ENCODE measurements around the gene SNX27.
"Not testable (repeated sequence)": the region's sequence is repeated elsewhere in the genome, so short reads cannot be mapped to it uniquely, and the experiment has no call there.

Gene SNX27

DNA sequence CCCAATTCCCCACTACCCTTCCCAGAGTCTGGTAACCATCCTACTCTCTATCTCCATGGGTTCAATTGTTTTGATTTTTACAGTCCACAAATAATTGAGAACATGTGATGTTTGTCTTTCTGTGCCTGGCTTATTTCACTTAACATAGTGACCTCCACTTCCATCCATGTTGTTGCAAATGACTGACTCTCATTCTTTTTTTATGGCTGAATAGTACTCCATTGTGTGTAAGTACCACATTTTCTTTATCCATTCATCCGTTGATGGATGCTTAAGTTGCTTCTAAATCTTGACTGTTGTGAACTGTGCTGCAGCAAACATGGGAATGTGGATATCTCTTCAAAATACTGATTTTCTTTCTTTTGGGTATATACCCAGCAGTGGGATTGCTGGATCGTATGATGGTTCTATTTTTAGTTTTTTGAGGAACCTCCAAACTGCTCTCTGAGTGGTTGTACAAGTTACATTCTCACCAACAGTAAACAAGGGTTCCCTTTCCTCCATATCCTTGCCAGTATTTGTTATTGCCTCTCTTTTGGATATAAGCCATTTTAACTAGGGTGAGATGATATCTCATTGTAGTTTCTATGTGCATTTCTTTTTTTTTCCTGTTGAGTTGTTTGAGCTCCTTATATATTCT is 58.3 kb downstream of the SNX27 start:
- H2AFZ ChIP-seq (ENCODE audit: low read depth, low read length); H3K4me3 ChIP-seq (ENCODE audit: low read length); H3K9me3 ChIP-seq (ENCODE audit: low read length); H3K4me1 ChIP-seq (ENCODE audit: insufficient read depth, low read length); H3K27me3 ChIP-seq (ENCODE audit: insufficient read depth, low read length): not testable (repeated sequence)
- H3K36me3 ChIP-seq (ENCODE audit: insufficient read depth, low read length) = peaks cover 41% of the 10 kb centered on the region

DNA sequence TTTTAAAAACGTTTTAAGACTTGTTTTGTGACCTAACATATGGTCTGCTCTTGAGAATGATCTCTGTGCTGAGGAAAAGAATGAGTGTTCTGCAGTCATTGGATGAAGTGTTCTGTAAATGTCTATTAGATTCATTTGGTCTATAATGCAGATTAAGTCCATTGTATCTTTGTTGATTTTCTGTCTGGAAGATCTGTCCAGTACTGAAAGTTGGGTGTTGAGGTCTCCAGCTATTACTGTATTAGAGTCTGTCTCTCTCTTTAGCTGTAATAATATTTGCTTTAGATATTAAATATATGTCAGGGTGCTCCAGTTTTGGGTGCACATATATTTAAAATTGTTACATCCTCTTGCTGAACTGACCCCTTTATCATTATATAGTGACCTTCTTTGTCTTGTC is 61.6 kb downstream of the SNX27 start:
- H3K36me3 ChIP-seq (ENCODE audit: insufficient read depth, low read length) = peaks cover 35% of the 10 kb centered on the region
- H2AFZ ChIP-seq (ENCODE audit: low read depth, low read length) = no peak overlapping the region
- peaks cover 7% of the 10 kb centered on the region for H3K9me3 ChIP-seq (ENCODE audit: low read length)
- no peak overlapping the region for H3K4me3 ChIP-seq (ENCODE audit: low read length)
- no peaks in the 10 kb centered on the region for H3K27me3 ChIP-seq (ENCODE audit: insufficient read depth, low read length)
- H3K4me1 ChIP-seq (ENCODE audit: insufficient read depth, low read length) = no peaks in the 10 kb centered on the region

DNA sequence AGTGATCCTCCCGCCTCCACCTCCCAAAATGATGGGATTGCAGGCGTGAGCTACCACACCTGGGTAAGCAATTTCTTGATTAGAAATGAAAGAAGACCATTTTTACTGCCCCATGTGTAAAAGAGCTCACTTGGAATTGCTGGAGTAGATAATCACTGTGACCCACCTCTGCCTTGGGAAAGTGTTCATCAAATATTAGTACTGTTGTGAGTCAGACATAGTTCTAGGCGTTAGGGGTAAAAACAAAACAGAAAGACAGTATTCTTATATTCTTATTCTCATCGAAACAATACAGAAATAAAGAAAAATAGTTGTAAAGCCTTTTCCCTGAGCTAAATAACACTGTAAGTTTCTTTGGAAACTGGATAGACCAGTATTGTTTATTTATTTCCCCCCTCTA is 68.5 kb downstream of the SNX27 start:
- Histone ChIP-seq H3K27me3 (ENCODE audit: insufficient read depth, low read length) (no peaks in the 10 kb centered on the region), H3K36me3 (ENCODE audit: insufficient read depth, low read length) (peaks cover 26% of the 10 kb centered on the region), H3K9me3 (ENCODE audit: low read length) (no peaks in the 10 kb centered on the region), H2AFZ (ENCODE audit: low read depth, low read length) (no peak overlapping the region), H3K4me3 (ENCODE audit: low read length) (no peak overlapping the region), H3K4me1 (ENCODE audit: insufficient read depth, low read length) (no peaks in the 10 kb centered on the region)

DNA sequence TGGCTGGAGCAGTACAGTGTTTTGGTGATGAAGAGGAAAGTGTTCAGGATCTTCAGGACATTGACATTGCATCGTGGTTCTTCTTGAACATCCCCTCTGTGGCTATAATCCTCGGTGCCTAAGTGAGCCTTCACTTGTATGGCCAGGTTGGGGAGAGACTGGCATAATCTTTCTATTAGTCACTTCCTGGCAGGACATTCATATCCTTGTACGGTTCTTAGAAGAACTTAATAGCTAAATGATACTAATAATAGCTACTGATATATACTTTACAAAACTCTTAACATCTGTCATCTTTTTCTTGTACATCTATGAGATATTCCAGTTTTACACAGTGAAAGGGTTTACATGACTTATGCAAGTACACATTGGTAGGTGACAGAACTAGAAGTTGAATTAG is 69.0 kb downstream of the SNX27 start:
- H3K4me1 ChIP-seq (ENCODE audit: insufficient read depth, low read length) = no peaks in the 10 kb centered on the region
- no peaks in the 10 kb centered on the region for H3K27me3 ChIP-seq (ENCODE audit: insufficient read depth, low read length)
- H3K36me3 ChIP-seq (ENCODE audit: insufficient read depth, low read length) = peaks cover 28% of the 10 kb centered on the region
- no peak overlapping the region for H3K4me3 ChIP-seq (ENCODE audit: low read length)
- H3K9me3 ChIP-seq (ENCODE audit: low read length) = no peaks in the 10 kb centered on the region
- no peak overlapping the region for H2AFZ ChIP-seq (ENCODE audit: low read depth, low read length)

DNA sequence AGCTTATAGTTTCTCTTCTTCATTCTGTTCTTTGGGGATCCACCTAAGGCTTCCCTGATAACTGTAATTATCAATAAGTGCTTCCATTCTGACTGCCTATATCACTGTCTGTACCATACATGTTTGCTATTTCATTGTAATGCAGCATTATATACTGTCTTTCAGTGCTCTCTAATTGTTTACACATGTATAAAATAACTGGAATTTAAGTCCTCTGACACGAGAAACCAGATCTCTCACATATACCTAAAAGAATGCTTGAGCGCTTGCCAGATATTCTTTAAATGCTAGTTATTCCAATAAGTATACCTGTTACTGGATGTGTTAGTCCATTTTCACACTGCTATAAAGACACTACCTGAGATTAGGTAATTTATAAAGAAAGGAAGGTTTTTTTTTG is 70.1 kb downstream of the SNX27 start:
- no peak overlapping the region for H3K4me3 ChIP-seq (ENCODE audit: low read length)

DNA sequence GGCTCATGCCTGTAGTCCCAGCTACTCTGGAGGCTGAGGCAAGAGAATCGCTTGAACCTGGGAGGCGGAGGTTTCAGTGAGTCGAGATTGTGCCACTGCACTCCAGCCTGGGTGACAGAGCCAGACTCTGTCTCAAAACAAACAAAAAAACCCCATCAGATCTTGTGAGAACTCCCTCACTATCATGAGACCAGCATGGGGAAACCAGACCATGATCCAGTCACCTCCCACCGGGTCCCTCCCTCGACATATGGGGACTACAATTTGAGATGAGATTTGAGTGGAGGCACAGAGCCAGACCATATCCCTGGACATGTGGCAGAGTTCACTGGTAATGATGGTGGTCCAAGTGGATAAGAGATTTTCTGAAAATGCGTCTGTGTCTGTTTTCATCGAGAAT is 71.1 kb downstream of the SNX27 start:
- not testable (repeated sequence) for H3K9me3 ChIP-seq (ENCODE audit: low read length); H2AFZ ChIP-seq (ENCODE audit: low read depth, low read length); H3K4me1 ChIP-seq (ENCODE audit: insufficient read depth, low read length); H3K4me3 ChIP-seq (ENCODE audit: low read length); H3K27me3 ChIP-seq (ENCODE audit: insufficient read depth, low read length)
- H3K36me3 ChIP-seq (ENCODE audit: insufficient read depth, low read length) = peaks cover 29% of the 10 kb centered on the region

More for the DNA sequence above, 70.1 kb downstream of the SNX27 start:
- Histone ChIP-seq H3K36me3 (ENCODE audit: insufficient read depth, low read length) (peaks cover 30% of the 10 kb centered on the region), H3K4me1 (ENCODE audit: insufficient read depth, low read length) (no peaks in the 10 kb centered on the region), H2AFZ (ENCODE audit: low read depth, low read length) (no peak overlapping the region), H3K27me3 (ENCODE audit: insufficient read depth, low read length) (no peaks in the 10 kb centered on the region), H3K9me3 (ENCODE audit: low read length) (no peaks in the 10 kb centered on the region)

DNA sequence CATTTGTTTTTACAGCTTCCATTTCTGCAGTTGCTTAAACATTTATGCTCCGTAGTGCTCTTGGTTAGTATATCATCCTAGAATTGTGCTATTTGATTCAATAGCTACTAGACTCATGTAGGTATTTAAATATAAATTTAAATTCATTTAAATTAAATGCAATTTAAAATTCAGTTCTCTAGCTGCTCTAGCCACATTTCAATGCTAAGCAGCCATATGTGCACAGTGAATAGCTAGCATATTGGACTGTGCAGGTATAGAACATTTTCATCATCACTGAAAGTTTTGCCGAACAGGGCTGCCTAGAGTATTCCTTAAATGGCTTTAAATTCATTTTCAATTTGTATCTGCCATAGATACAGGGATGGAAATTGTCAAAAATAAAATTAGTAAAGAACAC is 72.3 kb downstream of the SNX27 start:
- Histone ChIP-seq H3K36me3 (ENCODE audit: insufficient read depth, low read length) (peaks cover 26% of the 10 kb centered on the region), H2AFZ (ENCODE audit: low read depth, low read length) (no peak overlapping the region), H3K4me3 (ENCODE audit: low read length) (no peak overlapping the region), H3K9me3 (ENCODE audit: low read length) (no peaks in the 10 kb centered on the region), H3K4me1 (ENCODE audit: insufficient read depth, low read length) (no peaks in the 10 kb centered on the region), H3K27me3 (ENCODE audit: insufficient read depth, low read length) (no peaks in the 10 kb centered on the region)

DNA sequence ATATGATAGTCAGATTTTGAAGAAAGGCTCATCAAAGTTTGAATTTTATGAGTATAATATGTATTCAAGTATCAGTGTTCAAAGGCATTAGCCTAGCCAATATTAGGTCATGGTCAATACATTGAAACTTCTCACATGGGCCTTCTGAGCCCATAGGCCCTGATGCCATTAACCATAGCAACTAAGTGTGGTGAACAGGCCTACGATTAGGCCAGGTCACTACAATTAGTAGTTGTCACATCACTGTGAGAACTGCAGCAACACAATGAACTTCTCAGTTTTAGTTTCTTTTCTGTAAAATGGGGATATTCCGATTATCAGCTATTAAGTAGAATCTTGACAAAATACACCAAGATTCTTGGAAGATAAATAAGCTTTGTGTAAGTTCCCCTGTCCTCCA is 74.7 kb downstream of the SNX27 start:
- H3K4me1 ChIP-seq (ENCODE audit: insufficient read depth, low read length) = no peaks in the 10 kb centered on the region
- no peak overlapping the region for H2AFZ ChIP-seq (ENCODE audit: low read depth, low read length)
- H3K4me3 ChIP-seq (ENCODE audit: low read length) = no peak overlapping the region
- H3K27me3 ChIP-seq (ENCODE audit: insufficient read depth, low read length) = no peaks in the 10 kb centered on the region
- peaks cover 19% of the 10 kb centered on the region for H3K36me3 ChIP-seq (ENCODE audit: insufficient read depth, low read length)
- no peaks in the 10 kb centered on the region for H3K9me3 ChIP-seq (ENCODE audit: low read length)

DNA sequence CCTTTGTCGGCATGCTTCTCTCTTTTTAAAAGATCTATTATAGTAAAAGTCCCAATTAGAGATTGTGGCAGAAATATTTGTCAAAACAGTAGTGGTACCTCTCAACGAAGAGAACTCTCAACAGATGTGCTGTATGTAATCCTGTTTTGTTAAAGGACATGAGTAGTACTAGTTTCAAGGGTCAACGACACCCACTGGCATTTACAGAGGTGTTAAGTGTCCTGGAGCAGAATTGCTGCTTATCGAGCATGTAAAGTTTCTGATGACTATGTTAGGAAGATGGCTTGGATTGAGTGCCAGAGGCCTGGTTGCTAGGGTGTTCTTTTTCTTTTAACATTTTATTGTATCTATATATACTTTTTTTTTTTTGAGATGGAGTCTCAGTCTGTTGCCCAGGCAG is 77.6 kb downstream of the SNX27 start:
- Histone ChIP-seq H3K36me3 (ENCODE audit: insufficient read depth, low read length) (peaks cover 31% of the 10 kb centered on the region), H2AFZ (ENCODE audit: low read depth, low read length) (no peak overlapping the region), H3K27me3 (ENCODE audit: insufficient read depth, low read length) (no peaks in the 10 kb centered on the region), H3K9me3 (ENCODE audit: low read length) (no peaks in the 10 kb centered on the region), H3K4me1 (ENCODE audit: insufficient read depth, low read length) (no peaks in the 10 kb centered on the region), H3K4me3 (ENCODE audit: low read length) (no peak overlapping the region)

DNA sequence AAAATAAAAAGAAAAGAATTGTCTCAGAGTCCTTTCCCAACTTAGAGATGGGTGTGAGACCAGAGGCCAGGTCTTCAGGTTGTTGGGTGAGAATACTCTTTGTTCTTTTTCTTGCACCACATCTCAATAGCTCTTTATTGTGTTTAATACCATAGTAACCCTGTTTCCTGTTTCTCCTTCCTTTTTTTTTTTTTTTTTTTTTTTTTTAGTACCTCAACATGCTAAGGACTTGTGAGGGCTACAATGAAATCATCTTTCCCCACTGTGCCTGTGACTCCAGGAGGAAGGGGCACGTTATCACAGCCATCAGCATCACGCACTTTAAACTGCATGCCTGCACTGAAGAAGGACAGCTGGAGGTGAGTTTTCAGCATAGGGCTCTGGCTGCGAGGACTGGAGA is 80.4 kb downstream of the SNX27 start:
- Histone ChIP-seq H2AFZ (ENCODE audit: low read depth, low read length) (no peak overlapping the region), H3K4me3 (ENCODE audit: low read length) (no peak overlapping the region), H3K27me3 (ENCODE audit: insufficient read depth, low read length) (no peaks in the 10 kb centered on the region), H3K4me1 (ENCODE audit: insufficient read depth, low read length) (no peaks in the 10 kb centered on the region), H3K9me3 (ENCODE audit: low read length) (no peaks in the 10 kb centered on the region), H3K36me3 (ENCODE audit: insufficient read depth, low read length) (peaks cover 36% of the 10 kb centered on the region)

DNA sequence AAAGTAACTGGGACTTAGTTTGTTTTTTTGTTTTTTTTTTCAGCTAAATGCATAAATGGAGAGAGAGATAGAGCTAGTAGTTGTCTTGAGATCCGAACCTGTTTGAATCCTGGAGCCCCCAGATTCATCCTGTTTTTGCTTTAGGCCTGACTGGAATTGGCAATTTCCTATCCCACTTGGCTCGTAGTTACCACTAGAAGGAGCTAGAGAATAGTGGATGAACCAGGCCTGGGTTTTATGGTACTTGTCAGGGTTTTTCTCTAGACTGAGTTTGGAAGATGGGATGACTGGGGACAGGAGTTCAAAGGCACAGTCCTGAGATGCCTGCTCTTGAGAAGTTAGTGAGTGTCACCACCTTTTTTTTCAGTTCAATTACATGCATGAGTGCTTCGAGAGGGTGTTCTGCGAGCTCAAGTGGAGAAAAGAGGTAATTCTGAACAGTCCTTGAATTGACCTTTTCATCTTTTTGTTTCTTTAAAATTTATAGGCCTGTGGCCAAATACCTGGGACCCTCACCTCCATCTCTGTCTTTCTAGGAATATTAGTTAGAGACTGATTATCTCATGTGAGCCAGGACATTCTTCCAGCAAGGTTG is 81.3 kb downstream of the SNX27 start:
- peaks cover 44% of the 10 kb centered on the region for H3K36me3 ChIP-seq (ENCODE audit: insufficient read depth, low read length)
- H3K4me3 ChIP-seq (ENCODE audit: low read length) = no peak overlapping the region
- no peaks in the 10 kb centered on the region for H3K9me3 ChIP-seq (ENCODE audit: low read length)
- no peaks in the 10 kb centered on the region for H3K27me3 ChIP-seq (ENCODE audit: insufficient read depth, low read length)
- no peak overlapping the region for H2AFZ ChIP-seq (ENCODE audit: low read depth, low read length)
- H3K4me1 ChIP-seq (ENCODE audit: insufficient read depth, low read length) = no peaks in the 10 kb centered on the region

DNA sequence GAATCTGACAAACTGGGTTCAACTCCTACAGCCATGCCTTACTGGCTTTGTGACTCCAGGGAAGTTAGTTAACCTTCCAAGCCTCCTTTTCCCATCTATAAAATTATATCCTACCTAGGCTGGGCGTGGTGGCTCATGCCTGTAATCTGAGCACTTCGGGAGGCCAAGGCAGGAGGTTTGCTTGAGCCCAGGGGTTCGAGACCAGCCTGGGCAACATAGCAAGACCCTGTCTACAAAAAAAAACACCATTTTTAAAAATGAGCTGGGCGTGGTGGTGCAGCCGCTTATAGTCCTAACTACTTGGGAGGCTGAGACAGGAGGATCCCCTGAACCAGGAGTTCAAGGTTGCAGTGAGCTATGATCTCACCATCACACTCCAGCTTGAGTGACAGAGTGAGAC is 89.7 kb downstream of the SNX27 start:
- no peak overlapping the region for H3K4me3 ChIP-seq (ENCODE audit: low read length)
- peaks cover 17% of the 10 kb centered on the region for H3K4me1 ChIP-seq (ENCODE audit: insufficient read depth, low read length)
- H3K36me3 ChIP-seq (ENCODE audit: insufficient read depth, low read length) = peaks cover 54% of the 10 kb centered on the region

DNA sequence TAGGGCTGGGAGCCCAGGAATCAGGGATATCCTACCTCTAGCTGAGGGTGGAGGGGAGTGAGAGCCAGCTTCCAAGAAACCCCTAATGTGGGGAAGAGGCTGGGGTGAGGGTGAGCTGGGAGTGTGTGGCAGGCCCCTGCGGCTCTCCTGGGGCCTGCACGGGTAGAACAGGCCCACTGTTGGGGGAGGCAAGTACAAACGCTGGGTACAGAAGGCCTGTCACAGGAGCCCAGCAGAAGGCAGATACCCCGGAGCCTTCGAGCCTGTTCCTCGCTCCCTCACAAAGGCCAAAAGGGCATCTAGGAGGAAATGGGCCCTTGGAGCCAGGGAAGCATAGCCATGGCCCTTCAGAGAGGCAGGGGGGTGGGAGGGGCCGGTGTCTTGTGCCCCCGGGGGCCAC is 91.1 kb downstream of the SNX27 start:
- no peaks in the 10 kb centered on the region for H3K27me3 ChIP-seq (ENCODE audit: insufficient read depth, low read length)
- H2AFZ ChIP-seq (ENCODE audit: low read depth, low read length) = no peak overlapping the region

More for the DNA sequence above, 89.7 kb downstream of the SNX27 start:
- H2AFZ ChIP-seq (ENCODE audit: low read depth, low read length) = no peak overlapping the region
- H3K27me3 ChIP-seq (ENCODE audit: insufficient read depth, low read length) = no peaks in the 10 kb centered on the region
- no peaks in the 10 kb centered on the region for H3K9me3 ChIP-seq (ENCODE audit: low read length)

DNA sequence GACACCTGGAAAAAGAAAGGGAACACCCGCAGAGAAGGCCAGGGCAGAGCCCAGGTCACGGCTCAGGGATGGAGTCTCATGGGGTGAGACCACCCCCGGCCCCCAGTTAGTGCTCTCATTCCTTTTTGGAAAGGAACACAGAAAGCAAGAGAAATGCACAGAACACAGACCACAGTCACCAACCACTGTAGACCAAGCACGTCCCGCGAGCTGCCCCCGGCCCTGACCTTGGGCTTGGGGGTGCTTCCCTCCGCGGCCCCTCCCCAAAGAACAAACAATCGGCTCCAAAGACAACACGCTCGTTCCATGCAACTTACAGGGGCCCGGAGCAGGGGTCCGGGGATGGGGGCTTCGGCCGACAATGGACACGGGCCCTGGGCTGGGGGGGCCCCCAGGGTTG is 92.0 kb downstream of the SNX27 start:
- Histone ChIP-seq H3K27me3 (ENCODE audit: insufficient read depth, low read length) (no peaks in the 10 kb centered on the region), H2AFZ (ENCODE audit: low read depth, low read length) (no peak overlapping the region), H3K4me3 (ENCODE audit: low read length) (no peak overlapping the region), H3K9me3 (ENCODE audit: low read length) (no peaks in the 10 kb centered on the region), H3K36me3 (ENCODE audit: insufficient read depth, low read length) (peaks cover 34% of the 10 kb centered on the region), H3K4me1 (ENCODE audit: insufficient read depth, low read length) (peaks cover 24% of the 10 kb centered on the region)

More for the DNA sequence above, 91.1 kb downstream of the SNX27 start:
- H3K4me3 ChIP-seq (ENCODE audit: low read length) = no peak overlapping the region
- H3K9me3 ChIP-seq (ENCODE audit: low read length) = no peaks in the 10 kb centered on the region
- H3K4me1 ChIP-seq (ENCODE audit: insufficient read depth, low read length) = peaks cover 19% of the 10 kb centered on the region
- peaks cover 42% of the 10 kb centered on the region for H3K36me3 ChIP-seq (ENCODE audit: insufficient read depth, low read length)

Measured in neuron (in vitro differentiated cells).